SK-N-SH treated with all-trans-retinoic acid at 6 μM for 48 hours (cell line): ENCODE measurements around the gene CHST11.

Experiments used
- ATAC-seq: fragments of 200-7000 bp; cut with Tn5 transposase; 3 replicates; pipeline ENCODE4 v1.9.1; 2020; ENCODE audit warnings: mild to moderate bottlenecking, moderate library complexity
- ARNTL ChIP-seq: fragments of 450-650 bp; formaldehyde crosslinking; IDR thresholded peaks from 2 replicates; pipeline ENCODE4 v1.5.0; 2020; ENCODE audit warnings: low read depth, mild to moderate bottlenecking, moderate library complexity, borderline replicate concordance
- BACH2 ChIP-seq: fragments of 250-450 bp; sonication (Bioruptor Pico); IDR thresholded peaks from 2 replicates; pipeline ENCODE4 v1.9.0; 2021; ENCODE audit warnings: mild to moderate bottlenecking, borderline replicate concordance
- CREB5 ChIP-seq: fragments of 250-450 bp; sonication (Bioruptor Pico); IDR thresholded peaks from 2 replicates; pipeline ENCODE4 v1.5.1; 2020; ENCODE audit warnings: low read depth, mild to moderate bottlenecking, moderate library complexity
- CSDC2 ChIP-seq: fragments of 250-450 bp; sonication (Bioruptor Pico); IDR thresholded peaks from 2 replicates; pipeline ENCODE4 v1.5.0; 2020; ENCODE audit warnings: mild to moderate bottlenecking, moderate library complexity
- CSRNP3 ChIP-seq: fragments of 250-450 bp; sonication (Bioruptor Pico); IDR thresholded peaks from 2 replicates; pipeline ENCODE4 v1.5.1; 2021; ENCODE audit warnings: mild to moderate bottlenecking, moderate library complexity
- ESRRG ChIP-seq: fragments of 250-450 bp; sonication (Bioruptor Pico); IDR thresholded peaks from 2 replicates; pipeline ENCODE4 v1.6.1; 2021; ENCODE audit warnings: mild to moderate bottlenecking
- GLIS3 ChIP-seq: fragments of 250-450 bp; sonication (Bioruptor Pico); IDR thresholded peaks from 2 replicates; pipeline ENCODE4 v1.5.0; 2020; ENCODE audit warnings: mild to moderate bottlenecking, moderate library complexity
- ISL1 ChIP-seq: fragments of 250-450 bp; sonication (Bioruptor Pico); IDR thresholded peaks from 2 replicates; pipeline ENCODE4 v2.1.2; 2022; ENCODE audit warnings: mild to moderate bottlenecking, moderate library complexity
- OSR1 ChIP-seq: fragments of 250-450 bp; sonication (Bioruptor Pico); IDR thresholded peaks from 2 replicates; pipeline ENCODE4 v1.8.0; 2022; ENCODE audit warnings: moderate library complexity, mild to moderate bottlenecking, inconsistent platforms
- POU6F1 ChIP-seq: fragments of 250-450 bp; sonication (Bioruptor Pico); IDR thresholded peaks from 2 replicates; pipeline ENCODE4 v1.8.0; 2021; ENCODE audit warnings: low read depth, mild to moderate bottlenecking, moderate library complexity, borderline replicate concordance
- PPARA ChIP-seq: fragments of 250-450 bp; sonication (Bioruptor Pico); IDR thresholded peaks from 2 replicates; pipeline ENCODE4 v1.5.0; 2020; ENCODE audit warnings: mild to moderate bottlenecking, borderline replicate concordance
- RARB ChIP-seq: fragments of 250-450 bp; sonication (Bioruptor Pico); IDR thresholded peaks from 2 replicates; pipeline ENCODE4 v1.8.0; 2021; ENCODE audit warnings: mild to moderate bottlenecking, moderate library complexity
- SNAI2 ChIP-seq: fragments of 250-450 bp; sonication (Bioruptor Pico); IDR thresholded peaks from 2 replicates; pipeline ENCODE4 v1.5.0; 2020; ENCODE audit warnings: mild to moderate bottlenecking, moderate library complexity
- TCF4 ChIP-seq: fragments of 250-450 bp; sonication (Bioruptor Pico); IDR thresholded peaks from 2 replicates; pipeline ENCODE4 v1.8.0; 2021; ENCODE audit warnings: mild to moderate bottlenecking, moderate library complexity, borderline replicate concordance
- ZC3H10 ChIP-seq: fragments of 250-450 bp; sonication (Bioruptor Pico); IDR thresholded peaks from 2 replicates; pipeline ENCODE4 v1.5.1; 2021; ENCODE audit warnings: mild to moderate bottlenecking, moderate library complexity
- ZFP3 ChIP-seq: fragments of 250-450 bp; sonication (Bioruptor Pico); IDR thresholded peaks from 2 replicates; pipeline ENCODE4 v1.5.0; 2020; ENCODE audit warnings: mild to moderate bottlenecking, moderate library complexity
- ZFP30 ChIP-seq: fragments of 450-650 bp; formaldehyde crosslinking; IDR thresholded peaks from 2 replicates; pipeline ENCODE4 v1.5.0; 2022; ENCODE audit warnings: mild to moderate bottlenecking, moderate library complexity
- ZNF565 ChIP-seq: fragments of 450-650 bp; formaldehyde crosslinking; conservative IDR thresholded peaks from 2 replicates; pipeline ENCODE4 v1.5.0; 2020; ENCODE audit warnings: low read depth, mild to moderate bottlenecking, moderate library complexity
- ZNF70 ChIP-seq: fragments of 450-650 bp; formaldehyde crosslinking; IDR thresholded peaks from 2 replicates; pipeline ENCODE4 v1.5.0; 2020; ENCODE audit warnings: mild to moderate bottlenecking, moderate library complexity
- ZNF8 ChIP-seq: fragments of 450-650 bp; formaldehyde crosslinking; IDR thresholded peaks from 2 replicates; pipeline ENCODE4 v1.5.0; 2020; ENCODE audit warnings: mild to moderate bottlenecking, moderate library complexity
- TF ChIP-seq, protein P1 (sequence below): fragments of 250-450 bp; sonication (Bioruptor Pico); IDR thresholded peaks from 2 replicates; pipeline ENCODE4 v1.5.0; 2020; ENCODE audit warnings: mild to moderate bottlenecking, moderate library complexity

CHST11 gene

GRCh38 chr12:104452087-104452486 lies 4.7 kb upstream of the CHST11 start:
- ATAC-seq: no peak
- no peak for TF ChIP-seq SNAI2 (CRISPR knock-in tag)
- TF ChIP-seq PPARA: no peak
- no peak for TF ChIP-seq POU6F1 (CRISPR knock-in tag)
- TF ChIP-seq TCF4 (CRISPR knock-in tag): no peak
- TF ChIP-seq ZFP3: no peak
- TF ChIP-seq ZFP30 (CRISPR knock-in tag): no peak
- no peak for TF ChIP-seq ZC3H10 (CRISPR knock-in tag)
- no peak for TF ChIP-seq OSR1
- TF ChIP-seq, all 23 proteins: peak for 0

- ATAC-seq: no peak
- TF ChIP-seq ZFP30 (CRISPR knock-in tag): no peak
- TF ChIP-seq CSDC2 (CRISPR knock-in tag): no peak
- TF ChIP-seq, protein P1, sequence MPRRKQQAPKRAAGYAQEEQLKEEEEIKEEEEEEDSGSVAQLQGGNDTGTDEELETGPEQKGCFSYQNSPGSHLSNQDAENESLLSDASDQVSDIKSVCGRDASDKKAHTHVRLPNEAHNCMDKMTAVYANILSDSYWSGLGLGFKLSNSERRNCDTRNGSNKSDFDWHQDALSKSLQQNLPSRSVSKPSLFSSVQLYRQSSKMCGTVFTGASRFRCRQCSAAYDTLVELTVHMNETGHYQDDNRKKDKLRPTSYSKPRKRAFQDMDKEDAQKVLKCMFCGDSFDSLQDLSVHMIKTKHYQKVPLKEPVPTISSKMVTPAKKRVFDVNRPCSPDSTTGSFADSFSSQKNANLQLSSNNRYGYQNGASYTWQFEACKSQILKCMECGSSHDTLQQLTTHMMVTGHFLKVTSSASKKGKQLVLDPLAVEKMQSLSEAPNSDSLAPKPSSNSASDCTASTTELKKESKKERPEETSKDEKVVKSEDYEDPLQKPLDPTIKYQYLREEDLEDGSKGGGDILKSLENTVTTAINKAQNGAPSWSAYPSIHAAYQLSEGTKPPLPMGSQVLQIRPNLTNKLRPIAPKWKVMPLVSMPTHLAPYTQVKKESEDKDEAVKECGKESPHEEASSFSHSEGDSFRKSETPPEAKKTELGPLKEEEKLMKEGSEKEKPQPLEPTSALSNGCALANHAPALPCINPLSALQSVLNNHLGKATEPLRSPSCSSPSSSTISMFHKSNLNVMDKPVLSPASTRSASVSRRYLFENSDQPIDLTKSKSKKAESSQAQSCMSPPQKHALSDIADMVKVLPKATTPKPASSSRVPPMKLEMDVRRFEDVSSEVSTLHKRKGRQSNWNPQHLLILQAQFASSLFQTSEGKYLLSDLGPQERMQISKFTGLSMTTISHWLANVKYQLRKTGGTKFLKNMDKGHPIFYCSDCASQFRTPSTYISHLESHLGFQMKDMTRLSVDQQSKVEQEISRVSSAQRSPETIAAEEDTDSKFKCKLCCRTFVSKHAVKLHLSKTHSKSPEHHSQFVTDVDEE: no peak
- TF ChIP-seq ARNTL (CRISPR knock-in tag): no peak
- TF ChIP-seq ZNF565 (CRISPR knock-in tag): no peak
- TF ChIP-seq ESRRG: no peak
- TF ChIP-seq ISL1 (CRISPR knock-in tag): no peak
- TF ChIP-seq OSR1: no peak
- TF ChIP-seq PPARA: no peak
- TF ChIP-seq ZC3H10 (CRISPR knock-in tag): no peak
- TF ChIP-seq ZNF70 (CRISPR knock-in tag): no peak
- no peak for TF ChIP-seq CSRNP3 (CRISPR knock-in tag)
- no peak for TF ChIP-seq RARB
- no peak for TF ChIP-seq TCF4 (CRISPR knock-in tag)
- TF ChIP-seq BACH2 (CRISPR knock-in tag): no peak
- TF ChIP-seq, all 23 proteins: peak for 0
These were observed 3.6 kb upstream of the CHST11 start for GRCh38 chr12:104453133-104453532.

DNA sequence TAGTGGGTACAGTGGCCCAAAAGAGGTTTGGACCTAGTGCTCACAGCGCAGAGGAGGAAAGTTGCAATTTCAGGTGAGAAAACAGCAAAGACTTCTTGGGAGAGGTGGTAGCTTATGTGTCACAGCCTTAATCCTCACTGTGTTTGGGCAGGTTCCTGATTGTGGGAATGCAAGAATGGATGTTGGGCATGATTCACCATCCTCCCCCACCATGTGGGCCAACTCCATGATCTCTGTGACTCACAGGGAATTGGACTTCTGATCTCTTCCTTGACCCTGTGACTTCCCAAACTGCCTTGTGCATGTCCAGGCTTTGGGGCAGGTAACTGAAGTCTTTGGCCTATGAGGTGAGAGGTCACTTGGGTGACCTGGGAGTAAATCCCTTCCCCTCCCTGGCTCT lies 1.8 kb upstream of the CHST11 start:
- no peak for ATAC-seq
- no peak for TF ChIP-seq OSR1
- TF ChIP-seq GLIS3 (CRISPR knock-in tag): no peak
- no peak for TF ChIP-seq ESRRG
- TF ChIP-seq ARNTL (CRISPR knock-in tag): no peak
- no peak for TF ChIP-seq ISL1 (CRISPR knock-in tag)
- TF ChIP-seq RARB: no peak
- TF ChIP-seq ZNF8 (CRISPR knock-in tag): no peak
- TF ChIP-seq POU6F1 (CRISPR knock-in tag): no peak
- TF ChIP-seq, protein P1: no peak
- no peak for TF ChIP-seq ZNF565 (CRISPR knock-in tag)
- no peak for TF ChIP-seq TCF4 (CRISPR knock-in tag)
- TF ChIP-seq CSRNP3 (CRISPR knock-in tag): no peak
- TF ChIP-seq SNAI2 (CRISPR knock-in tag): no peak
- TF ChIP-seq ZC3H10 (CRISPR knock-in tag): no peak
- TF ChIP-seq ZNF70 (CRISPR knock-in tag): no peak
- no peak for TF ChIP-seq CSDC2 (CRISPR knock-in tag)
- no peak for TF ChIP-seq CREB5 (CRISPR knock-in tag)
